HepG2 (cell line): ENCODE measurements around the gene DAAM1. TPM values are rescaled to one million over a fixed set of nuclear protein-coding genes. Genes with fewer than 3 reads are reported as not detected.

Experiments used
- ATAC-seq: fragments of 200-7000 bp; cut with Tn5 transposase; 3 replicates; pipeline ENCODE4 v1.9.1; 2020; ENCODE audit warnings: mild to moderate bottlenecking, moderate library complexity
- BruUV-seq: library from RNA; stranded (reverse); fragments of 400-500 nt; replicated peaks from 2 replicates; lab custom pipeline; 2021; lab: Mats Ljungman, UMichigan
- CTCF ChIA-PET: fragments of 300-600 bp; formaldehyde crosslinking; extraction: SDS; loops from one replicate; lab custom pipeline; 2021; ENCODE audit warnings: low total read pairs, inconsistent platforms, low intra/inter-chr PET ratio; lab: Yijun Ruan, JAX
- POLR2A ChIA-PET: fragments of 350-600 bp; sonication (Branson Sonifier 250); formaldehyde crosslinking; loops from one replicate; lab custom pipeline; 2020; ENCODE audit warnings: antibody characterized with exemption, inconsistent platforms; lab: Yijun Ruan, JAX
- DNase-seq: peaks from one replicate; pipeline ENCODE4 v3.0.0-alpha.2; 2015; ENCODE audit warnings: low spot score
- FAIRE-seq: peaks from 3 replicates; lab custom pipeline; 2011; peaks lifted over from hg19 to GRCh38; lab: Jason Lieb, UNC
- H2AFZ ChIP-seq: one replicate; pipeline ENCODE4 v1.6.1; 2011; ENCODE audit warnings: low read length, inconsistent platforms
- H3K27ac ChIP-seq: fragments of 300-600 bp; 3 replicates; pipeline ENCODE4 v1.8.0; 2011; ENCODE audit warnings: mixed run types, mild to moderate bottlenecking, mixed read lengths, low read length, inconsistent platforms; ENCODE audit not compliant: insufficient read depth; ENCODE audit errors: extremely low read length
- H3K27me3 ChIP-seq, 2 experiments: fragments of 200-600 bp in 1 of 2; 2 replicates in 1 of 2; 3 replicates in 1 of 2; pipeline versions ENCODE4 v1.6.0 to v1.8.0; 2011; ENCODE audit warnings: low read length in 2 of 2, mild to moderate bottlenecking in 2 of 2, moderate library complexity in 2 of 2, inconsistent platforms in 1 of 2; ENCODE audit not compliant: insufficient read depth in 2 of 2, control insufficient read depth in 1 of 2
- H3K36me3 ChIP-seq, 2 experiments: fragments of 200-600 bp in 1 of 2; replicated peaks in 1 of 2; 2 replicates in 1 of 2; 3 replicates in 1 of 2; pipeline versions ENCODE4 v1.5.1 to v1.8.0; 2011; ENCODE audit warnings: low read length in 2 of 2, inconsistent platforms in 1 of 2; ENCODE audit not compliant: insufficient read depth in 2 of 2, control insufficient read depth in 1 of 2
- H3K4me1 ChIP-seq: 2 replicates; pipeline ENCODE4 v1.5.1; 2012; ENCODE audit warnings: low read length, inconsistent platforms; ENCODE audit not compliant: insufficient read depth
- H3K4me2 ChIP-seq: 2 replicates; pipeline ENCODE4 v1.6.0; 2011; ENCODE audit warnings: low read depth, low read length, inconsistent platforms
- H3K4me3 ChIP-seq, 3 experiments: fragments of 200-600 bp in 1 of 3; sonication (generic), shearing (Covaris generic) in 1 of 3; replicated peaks in 1 of 3; 2 replicates each; pipeline ENCODE4 v1.5.1; 2011 to 2016; ENCODE audit warnings: low read length in 3 of 3, inconsistent platforms in 2 of 3, low read depth in 2 of 3, mild to moderate bottlenecking in 2 of 3, control low read depth in 1 of 3, mixed read lengths in 1 of 3; ENCODE audit not compliant: insufficient read depth in 1 of 3
- H3K79me2 ChIP-seq: one replicate; pipeline ENCODE4 v1.6.1; 2011; ENCODE audit warnings: low read length, inconsistent platforms; ENCODE audit not compliant: insufficient read depth
- H3K9ac ChIP-seq: 2 replicates; pipeline ENCODE4 v1.6.0; 2011; ENCODE audit warnings: mild to moderate bottlenecking, low read depth, low read length, inconsistent platforms; ENCODE audit not compliant: insufficient read depth
- H3K9me3 ChIP-seq: 2 replicates; pipeline ENCODE4 v1.5.1; 2012; ENCODE audit warnings: mild to moderate bottlenecking, low read length
- H4K20me1 ChIP-seq: 2 replicates; pipeline ENCODE4 v1.6.0; 2011; ENCODE audit warnings: inconsistent platforms, mild to moderate bottlenecking, low read length, moderate library complexity; ENCODE audit not compliant: insufficient read depth
- HMGXB4 ChIP-seq, 2 experiments: sonication (generic) in 1 of 2; formaldehyde crosslinking in 1 of 2; IDR thresholded peaks; 2 replicates each; pipeline versions ENCODE4 v1.4.0 to v1.6.1; 2018 to 2020; ENCODE audit warnings: missing genetic modification reagents in 2 of 2, borderline replicate concordance in 1 of 2, low read depth in 1 of 2, mild to moderate bottlenecking in 1 of 2, missing biosample characterization in 1 of 2
- LCORL ChIP-seq, 2 experiments: fragments of 450-650 bp in 1 of 2; sonication (generic) in 1 of 2; formaldehyde crosslinking in 1 of 2; IDR thresholded peaks; 2 replicates each; pipeline versions ENCODE4 v1.5.0 to v1.6.1; 2017 to 2020; ENCODE audit warnings: antibody characterized with exemption in 1 of 2, missing genetic modification reagents in 1 of 2
- SPEN ChIP-seq: sonication (generic); formaldehyde crosslinking; IDR thresholded peaks from 2 replicates; pipeline ENCODE4 v1.5.1; 2020; ENCODE audit warnings: low read depth, mild to moderate bottlenecking, missing genetic modification reagents
- TSC22D2 ChIP-seq: sonication (generic); formaldehyde crosslinking; IDR thresholded peaks from 2 replicates; pipeline ENCODE4 v1.5.1; 2020; ENCODE audit warnings: missing genetic modification reagents, mild to moderate bottlenecking, borderline replicate concordance
- XBP1 ChIP-seq: sonication (generic); formaldehyde crosslinking; IDR thresholded peaks from 2 replicates; pipeline ENCODE4 v1.5.0; 2020; ENCODE audit warnings: missing genetic modification reagents
- ZC3H13 ChIP-seq: sonication (generic); formaldehyde crosslinking; IDR thresholded peaks from 2 replicates; pipeline ENCODE4 v1.8.1; 2023; ENCODE audit warnings: mild to moderate bottlenecking, missing genetic modification reagents, moderate library complexity
- ZNF30 ChIP-seq: sonication (generic); formaldehyde crosslinking; IDR thresholded peaks from 2 replicates; pipeline ENCODE4 v1.5.0; 2020; ENCODE audit warnings: mild to moderate bottlenecking, missing genetic modification reagents
- ZNF441 ChIP-seq: sonication (generic); formaldehyde crosslinking; IDR thresholded peaks from 2 replicates; pipeline ENCODE4 v1.7.0; 2021; ENCODE audit warnings: missing genetic modification reagents, borderline replicate concordance
- ZNF678 ChIP-seq: sonication (generic); formaldehyde crosslinking; IDR thresholded peaks from 2 replicates; pipeline ENCODE4 v1.4.0; 2020; ENCODE audit warnings: mild to moderate bottlenecking, missing genetic modification reagents
- ZNF850 ChIP-seq: sonication (generic); formaldehyde crosslinking; conservative IDR thresholded peaks from 2 replicates; pipeline ENCODE4 v1.9.0; 2021; ENCODE audit warnings: mild to moderate bottlenecking, missing genetic modification reagents
- WGBS: methylation state at CpG from one replicate; pipeline ENCODE4 v1.1.6; 2017; ENCODE audit warnings: low lambda C conversion rate; 5-methylcytosine and 5-hydroxymethylcytosine counted together
- in situ Hi-C: cut with HindIII; loops from 2 replicates; pipeline ENCODE4 v1.10.0; 2017; ENCODE audit warnings: low pct_unique_long_range_greater_than_20kb; ENCODE audit not compliant: extremely low pct_ligation_motif_present
- intact Hi-C: fragments of 100-400 bp; cut with micrococcal nuclease; formaldehyde crosslinking; loops from one replicate; pipeline ENCODE4 v1.10.0; 2022; ENCODE audit not compliant: unreplicated experiment
- polyA plus RNA-seq, 8 experiments: library from polyadenylated mRNA; depleted of rRNA in 3 of 8; stranded (reverse) in 7 of 8; unstranded in 1 of 8; fragments of >200 nt; fragmentation: Illumina TruSeq in 4 of 8; extraction: Trizol in 4 of 8; gene quantifications; 2 replicates each; pipeline versions ENCODE4 v1.2.1 to v1.2.3, GENCODE V29; 2011 to 2016; ENCODE audit warnings: low read depth in 4 of 8, missing spikeins in 1 of 8, mixed read lengths in 1 of 8; ENCODE audit not compliant: insufficient read depth in 1 of 8
- total RNA-seq, 5 experiments: library from RNA; depleted of rRNA; stranded (reverse); fragments of >200 nt; fragmentation: Illumina TruSeq; extraction: Trizol; gene quantifications; 2 replicates each; pipeline ENCODE4 v1.2.3, GENCODE V29; 2016; ENCODE audit warnings: low read depth in 1 of 5
- TF ChIP-seq, protein P1 (sequence below): IDR thresholded peaks from 2 replicates; pipeline ENCODE4 v1.6.1; 2012; ENCODE audit warnings: inconsistent platforms

DAAM1 gene
- total and polyA plus RNA-seq, 2 of the 13 experiments (the other 11 are each of a cell fraction or from before 2014, with no cell fraction given) = 10.9 to 24.5 TPM

DNA sequence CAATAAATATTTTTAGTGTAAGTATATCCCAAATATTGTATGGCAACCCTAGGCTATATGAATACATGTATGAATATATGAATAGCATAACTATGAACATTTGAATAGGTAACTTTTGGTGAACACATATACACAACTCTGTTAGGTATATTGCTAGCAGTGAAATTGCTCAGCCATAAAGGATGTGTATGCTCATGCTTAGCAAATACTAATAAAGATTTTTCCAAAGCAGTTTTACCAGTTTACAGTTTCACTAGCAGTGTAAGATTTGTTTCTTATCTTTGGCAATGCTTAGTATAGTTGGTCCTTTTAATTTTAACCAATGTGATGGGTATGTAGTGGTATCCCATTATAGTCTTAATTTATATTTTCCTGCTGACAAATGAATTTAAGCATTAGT lies 5.3 kb upstream of the DAAM1 start:
- intact Hi-C loops = no loop called here
- Histone ChIP-seq H2AFZ (no peak overlapping the region), H3K9me3 (no peaks in the 10 kb centered on the region), H3K27ac (no peak overlapping the region), H4K20me1 (no peaks in the 10 kb centered on the region), H3K36me3 (no peaks in the 10 kb centered on the region), H3K4me2 (no peak overlapping the region), H3K4me1 (peaks cover 10% of the 10 kb centered on the region), H3K27me3 (peaks cover 0 to 10% of the 10 kb centered on the region in 2 experiments; a peak in 2 of 5 replicates), H3K4me3 (no peak overlapping the region), H3K9ac (no peak overlapping the region), H3K79me2 (no peaks in the 10 kb centered on the region)
- no peak for TF ChIP-seq ZNF850 (CRISPR knock-in tag)
- DNase-seq = no peak
- BruUV-seq = no TSS peak
- no peak for FAIRE-seq
- CTCF ChIA-PET = no interaction called here
- POLR2A ChIA-PET = no interaction called here
- in situ Hi-C loops = no loop called here
- ATAC-seq = no peak

DNA sequence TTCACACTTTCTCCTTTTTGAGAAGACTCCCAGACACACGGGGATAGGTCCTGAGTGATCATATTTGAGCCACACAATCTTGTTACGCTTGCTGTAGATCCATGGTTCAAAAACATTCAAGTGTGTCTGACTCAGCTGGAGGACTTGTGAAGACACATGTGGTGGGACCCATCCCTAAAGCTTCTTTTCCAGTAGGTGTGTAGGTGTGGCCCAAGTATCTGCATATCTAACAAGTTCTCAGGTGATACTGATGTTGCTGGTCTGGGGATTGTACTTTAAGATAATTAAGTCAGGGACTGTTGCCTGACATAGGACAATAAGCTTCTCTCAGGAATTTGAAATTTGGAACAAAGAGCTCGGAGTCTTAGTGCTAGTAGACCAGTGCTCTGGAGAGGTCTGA lies 4.1 kb upstream of the DAAM1 start:
- no peak for TF ChIP-seq XBP1 (CRISPR knock-in tag)
- TF ChIP-seq ZC3H13 (CRISPR knock-in tag) = no peak
- TF ChIP-seq ZNF30 = no peak
- no peak for TF ChIP-seq SPEN (CRISPR knock-in tag)
- no peak for TF ChIP-seq ZNF678 (CRISPR knock-in tag)
- no peak for TF ChIP-seq LCORL (IDR thresholded peaks at IDR 0.05)
- TF ChIP-seq LCORL (CRISPR knock-in tag; IDR thresholded peaks at IDR 0.05) = no peak
- TF ChIP-seq HMGXB4 (CRISPR knock-in tag; IDR thresholded peaks at IDR 0.05; ENCODE audit: borderline replicate concordance in 1 of 2, low read depth in 1 of 2) = no peak
- no peak for TF ChIP-seq ZNF441 (CRISPR knock-in tag)
- TF ChIP-seq TSC22D2 = no peak
- TF ChIP-seq, protein P1, sequence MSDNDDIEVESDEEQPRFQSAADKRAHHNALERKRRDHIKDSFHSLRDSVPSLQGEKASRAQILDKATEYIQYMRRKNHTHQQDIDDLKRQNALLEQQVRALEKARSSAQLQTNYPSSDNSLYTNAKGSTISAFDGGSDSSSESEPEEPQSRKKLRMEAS = no peak
- FAIRE-seq = no peak
- no peaks in the 10 kb centered on the region for H3K36me3 ChIP-seq
- in situ Hi-C loops (no loop called here), intact Hi-C loops (no loop called here)
- peaks cover 3% of the 10 kb centered on the region for H3K79me2 ChIP-seq
- H3K4me2 ChIP-seq = no peak overlapping the region
- no peak overlapping the region for H3K9ac ChIP-seq
- no peak for ATAC-seq
- no peak overlapping the region for H3K27ac ChIP-seq
- H3K27me3 ChIP-seq = peaks cover 0 to 10% of the 10 kb centered on the region in 2 experiments; a peak in 2 of 5 replicates
- H3K9me3 ChIP-seq = no peaks in the 10 kb centered on the region
- peaks cover under 1% of the 10 kb centered on the region; the same call in 1 of the 2 replicates for H4K20me1 ChIP-seq
- H3K4me1 ChIP-seq = peaks cover 10% of the 10 kb centered on the region
- H2AFZ ChIP-seq = no peak overlapping the region
- no TSS peak for BruUV-seq
- CTCF ChIA-PET = no interaction called here
- POLR2A ChIA-PET = no interaction called here
- no peak for DNase-seq
- H3K4me3 ChIP-seq = no peak overlapping the region
- WGBS = 69% methylated on average over 3 of the region's 3 CpGs
